CD4-positive, CD25-positive, alpha-beta regulatory T cell (primary cell): Measurements from ENCODE around the gene APMAP. TPM values are rescaled to one million over a fixed set of nuclear protein-coding genes. Genes with fewer than 3 reads are reported as not detected.

Experiments
- ATAC-seq, 2 donors: fragments of 150-1000 bp; cut with Tn5 transposase; one replicate each; pipeline ENCODE4 v1.10.0; 2021; ENCODE audit warnings: low read depth in 2 of 2, moderate number of reproducible peaks in 2 of 2, moderate library complexity in 1 of 2
- DNase-seq, 3 donors: peaks; one replicate each; pipeline versions ENCODE4 v3.0.0 to v3.0.0-alpha.2; 2012 to 2022; ENCODE audit warnings: mixed read lengths in 1 of 3
- H3K27ac ChIP-seq: one replicate; pipeline ENCODE4 v1.7.0; 2013; ENCODE audit warnings: mild to moderate bottlenecking, low read length; ENCODE audit not compliant: insufficient read depth, poor library complexity, severe bottlenecking
- H3K27me3 ChIP-seq: one replicate; pipeline ENCODE4 v1.7.0; 2013; ENCODE audit warnings: low read length; ENCODE audit not compliant: control insufficient read depth, insufficient read depth
- H3K36me3 ChIP-seq: one replicate; pipeline ENCODE4 v1.7.0; 2013; ENCODE audit warnings: mild to moderate bottlenecking, low read length, moderate library complexity; ENCODE audit not compliant: control insufficient read depth, insufficient read depth
- H3K4me1 ChIP-seq: 2 replicates; pipeline ENCODE4 v1.7.0; 2013; ENCODE audit warnings: mild to moderate bottlenecking, low read length; ENCODE audit not compliant: insufficient read depth, control insufficient read depth, poor library complexity, severe bottlenecking
- H3K4me3 ChIP-seq: one replicate; pipeline ENCODE4 v1.7.0; 2013; ENCODE audit warnings: low read depth, mild to moderate bottlenecking, low read length, moderate library complexity
- H3K9me3 ChIP-seq, 2 experiments: 1 replicate in 1 of 2; 2 replicates in 1 of 2; pipeline ENCODE4 v1.7.0; 2013; ENCODE audit warnings: low read length in 2 of 2, mild to moderate bottlenecking in 1 of 2, moderate library complexity in 1 of 2; ENCODE audit not compliant: control insufficient read depth in 2 of 2
- H3K27ac Mint-ChIP-seq, 3 donors: one replicate each; pipeline ENCODE4 v1.8.0; 2020 to 2022; ENCODE audit warnings: mild to moderate bottlenecking in 3 of 3, mixed read lengths in 3 of 3, moderate library complexity in 2 of 3
- H3K27me3 Mint-ChIP-seq: one replicate; pipeline ENCODE4 v1.8.0; 2022; ENCODE audit warnings: mild to moderate bottlenecking, mixed read lengths
- H3K36me3 Mint-ChIP-seq: one replicate; pipeline ENCODE4 v1.8.0; 2020; ENCODE audit warnings: mixed read lengths
- H3K4me1 Mint-ChIP-seq, 4 donors: one replicate each; pipeline ENCODE4 v1.8.0; 2020 to 2022; ENCODE audit warnings: mixed read lengths in 4 of 4, mild to moderate bottlenecking in 1 of 4
- H3K4me3 Mint-ChIP-seq, 4 donors: one replicate each; pipeline ENCODE4 v1.8.0; 2020 to 2022; ENCODE audit warnings: mild to moderate bottlenecking in 4 of 4, mixed read lengths in 4 of 4, moderate library complexity in 3 of 4
- H3K9me3 Mint-ChIP-seq, 7 donors: one replicate each; pipeline ENCODE4 v1.8.0; 2020 to 2022; ENCODE audit warnings: mixed read lengths in 7 of 7, mild to moderate bottlenecking in 3 of 7, moderate library complexity in 2 of 7
- polyA plus RNA-seq, 4 donors: library from polyadenylated mRNA; unstranded; fragments of 300-500 nt; fragmentation: Illumina TruSeq; gene quantifications; one replicate each; pipeline ENCODE4 v1.2.3, GENCODE V29; 2021
- total RNA-seq: library from RNA; stranded (reverse); gene quantifications from one replicate; pipeline ENCODE4 v1.2.3, GENCODE V29; 2022

APMAP gene
- total and polyA plus RNA-seq, 5 donors from 2014 or later = 28.2 to 83.2 (median 69.2) TPM

- Mint-ChIP-seq H3K36me3 (no peaks in the 10 kb centered on the region), H3K9me3 (no peaks in the 10 kb centered on the region), H3K27me3 (no peaks in the 10 kb centered on the region), H3K4me1 (peaks cover 5 to 46% (median 26%) of the 10 kb centered on the region in 4 donors), H3K27ac (peak overlapping the region in 2 of 3 donors; percentile 67 to 83), H3K4me3 (peak overlapping the region in 1 of 4 donors; percentile 63)
- DNase-seq (no peak), ATAC-seq (no peak)
- Histone ChIP-seq H3K4me3 (no peak overlapping the region), H3K4me1 (peaks cover 40% of the 10 kb centered on the region), H3K36me3 (peaks cover 24% of the 10 kb centered on the region), H3K27ac (peak overlapping the region; percentile 41), H3K9me3 (no peaks in the 10 kb centered on the region), H3K27me3 (no peaks in the 10 kb centered on the region)
Measured at GRCh38 chr20:24954566-24954965, 38.0 kb downstream of the APMAP start.

GRCh38 chr20:24954151-24954550 is 38.4 kb downstream of the APMAP start:
- no peaks in the 10 kb centered on the region for H3K36me3 Mint-ChIP-seq
- peaks cover 21% of the 10 kb centered on the region for H3K36me3 ChIP-seq
- no peaks in the 10 kb centered on the region for H3K27me3 ChIP-seq
- ATAC-seq = no peak
- peak overlapping the region in 1 of 4 donors; percentile 27 for H3K4me3 Mint-ChIP-seq
- H3K27ac Mint-ChIP-seq = peak overlapping the region; percentile 67 to 89 (median 83)
- H3K4me3 ChIP-seq = no peak overlapping the region
- peak overlapping the region; percentile 41 for H3K27ac ChIP-seq
- H3K27me3 Mint-ChIP-seq = no peaks in the 10 kb centered on the region
- peaks cover 44% of the 10 kb centered on the region for H3K4me1 ChIP-seq
- H3K9me3 ChIP-seq = no peaks in the 10 kb centered on the region
- no peak for DNase-seq
- no peaks in the 10 kb centered on the region for H3K9me3 Mint-ChIP-seq
- peaks cover 1 to 49% (median 28%) of the 10 kb centered on the region in 4 donors for H3K4me1 Mint-ChIP-seq

DNA sequence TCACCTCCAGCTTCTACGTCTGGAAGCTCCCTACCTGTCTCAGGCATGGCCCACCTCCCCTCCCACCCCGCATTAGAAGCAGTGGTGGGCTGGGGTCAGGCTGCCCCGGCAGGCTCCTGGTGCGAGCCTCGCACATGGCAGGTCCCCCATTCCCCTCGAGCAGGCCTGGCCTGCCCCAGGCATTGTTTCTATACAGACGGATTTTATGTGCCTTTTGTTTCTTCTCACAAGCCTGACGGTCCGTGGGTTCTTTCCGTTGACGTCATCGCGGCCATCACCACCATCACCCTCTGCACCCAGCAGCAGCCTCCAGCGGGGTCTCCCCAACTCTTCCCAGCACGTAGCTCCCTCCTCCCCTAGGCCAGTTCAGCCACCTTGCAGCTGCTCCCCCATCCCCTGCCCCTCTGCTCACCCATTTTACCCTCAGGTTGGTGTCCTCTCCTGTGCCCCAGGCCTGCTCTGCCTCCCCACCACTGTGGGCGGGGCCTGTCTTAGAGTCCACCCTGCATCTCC is 38.9 kb downstream of the APMAP start:
- peak overlapping the region in 1 of 4 donors; percentile 35 for H3K4me3 Mint-ChIP-seq
- ATAC-seq = no peak
- no peaks in the 10 kb centered on the region for H3K36me3 Mint-ChIP-seq
- Histone ChIP-seq H3K4me3 (no peak overlapping the region), H3K27me3 (no peaks in the 10 kb centered on the region), H3K4me1 (peaks cover 48% of the 10 kb centered on the region), H3K27ac (no peak overlapping the region), H3K36me3 (peaks cover 18% of the 10 kb centered on the region), H3K9me3 (no peaks in the 10 kb centered on the region)
- no peak for DNase-seq
- peaks cover 2 to 54% (median 31%) of the 10 kb centered on the region in 4 donors for H3K4me1 Mint-ChIP-seq
- H3K27ac Mint-ChIP-seq = peak overlapping the region; percentile 67 to 89 (median 83)
- no peaks in the 10 kb centered on the region for H3K27me3 Mint-ChIP-seq
- peaks cover 0 to 2% (median 0%) of the 10 kb centered on the region in 7 donors for H3K9me3 Mint-ChIP-seq

DNA sequence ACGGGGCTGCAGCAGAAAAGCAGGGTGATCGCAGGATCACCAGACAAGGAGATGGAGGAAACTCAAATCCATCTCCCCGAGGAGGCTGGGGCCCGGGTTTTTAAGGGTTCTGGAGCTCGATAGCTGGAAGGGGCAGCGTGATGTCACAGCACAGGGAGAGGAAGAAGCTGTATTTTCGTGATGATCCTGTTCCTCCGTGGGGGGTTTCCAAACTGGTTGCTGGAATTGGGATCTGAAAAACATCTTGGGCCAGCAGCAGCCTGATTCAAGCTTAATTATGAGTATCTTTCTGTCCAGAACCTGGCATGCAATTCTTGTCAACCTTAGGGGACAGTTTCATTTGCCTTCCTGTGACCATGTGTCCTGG is 39.4 kb downstream of the APMAP start:
- peak overlapping the region in 1 of 4 donors; percentile 35 for H3K4me3 Mint-ChIP-seq
- Histone ChIP-seq H3K27ac (no peak overlapping the region), H3K9me3 (no peaks in the 10 kb centered on the region), H3K4me3 (no peak overlapping the region), H3K36me3 (peaks cover 15% of the 10 kb centered on the region), H3K27me3 (no peaks in the 10 kb centered on the region), H3K4me1 (peaks cover 50% of the 10 kb centered on the region)
- peaks cover 3 to 59% (median 36%) of the 10 kb centered on the region in 4 donors for H3K4me1 Mint-ChIP-seq
- DNase-seq (no peak), ATAC-seq (no peak)
- H3K9me3 Mint-ChIP-seq = peaks cover 0 to 2% (median 0%) of the 10 kb centered on the region in 7 donors
- peak overlapping the region in 1 of 3 donors; percentile 25 for H3K27ac Mint-ChIP-seq
- H3K36me3 Mint-ChIP-seq = no peaks in the 10 kb centered on the region
- H3K27me3 Mint-ChIP-seq = no peaks in the 10 kb centered on the region

GRCh38 chr20:24952376-24953208 is 40.0 kb downstream of the APMAP start:
- Histone ChIP-seq H3K4me3 (no peak overlapping the region), H3K27me3 (no peaks in the 10 kb centered on the region), H3K9me3 (no peaks in the 10 kb centered on the region), H3K27ac (no peak overlapping the region), H3K4me1 (peaks cover 50% of the 10 kb centered on the region), H3K36me3 (peaks cover 10% of the 10 kb centered on the region)
- Mint-ChIP-seq H3K27ac (peak overlapping the region in 2 of 3 donors; percentile 75 to 95), H3K4me1 (peaks cover 8 to 65% (median 41%) of the 10 kb centered on the region in 4 donors), H3K27me3 (no peaks in the 10 kb centered on the region), H3K4me3 (peak overlapping the region in 3 of 4 donors; percentile 58 to 84 (median 73)), H3K36me3 (no peaks in the 10 kb centered on the region), H3K9me3 (peaks cover 0 to 6% (median 4%) of the 10 kb centered on the region in 7 donors)
- DNase-seq = no peak
- ATAC-seq = no peak

GRCh38 chr20:24951536-24952083 is 40.9 kb downstream of the APMAP start:
- H3K27me3 Mint-ChIP-seq = no peaks in the 10 kb centered on the region
- DNase-seq = no peak
- H3K4me1 ChIP-seq = peaks cover 50% of the 10 kb centered on the region
- H3K36me3 Mint-ChIP-seq = peaks cover 5% of the 10 kb centered on the region
- H3K4me3 ChIP-seq = no peak overlapping the region
- peaks cover 0 to 15% (median 5%) of the 10 kb centered on the region in 7 donors for H3K9me3 Mint-ChIP-seq
- no peaks in the 10 kb centered on the region for H3K9me3 ChIP-seq
- peak overlapping the region; percentile 43 to 95 (median 75) for H3K27ac Mint-ChIP-seq
- H3K4me1 Mint-ChIP-seq = peaks cover 9 to 70% (median 44%) of the 10 kb centered on the region in 4 donors
- no peak overlapping the region for H3K27ac ChIP-seq
- H3K4me3 Mint-ChIP-seq = peak overlapping the region in 3 of 4 donors; percentile 58 to 84 (median 73)
- ATAC-seq = no peak
- no peaks in the 10 kb centered on the region for H3K27me3 ChIP-seq
- peaks cover 4% of the 10 kb centered on the region for H3K36me3 ChIP-seq

DNA sequence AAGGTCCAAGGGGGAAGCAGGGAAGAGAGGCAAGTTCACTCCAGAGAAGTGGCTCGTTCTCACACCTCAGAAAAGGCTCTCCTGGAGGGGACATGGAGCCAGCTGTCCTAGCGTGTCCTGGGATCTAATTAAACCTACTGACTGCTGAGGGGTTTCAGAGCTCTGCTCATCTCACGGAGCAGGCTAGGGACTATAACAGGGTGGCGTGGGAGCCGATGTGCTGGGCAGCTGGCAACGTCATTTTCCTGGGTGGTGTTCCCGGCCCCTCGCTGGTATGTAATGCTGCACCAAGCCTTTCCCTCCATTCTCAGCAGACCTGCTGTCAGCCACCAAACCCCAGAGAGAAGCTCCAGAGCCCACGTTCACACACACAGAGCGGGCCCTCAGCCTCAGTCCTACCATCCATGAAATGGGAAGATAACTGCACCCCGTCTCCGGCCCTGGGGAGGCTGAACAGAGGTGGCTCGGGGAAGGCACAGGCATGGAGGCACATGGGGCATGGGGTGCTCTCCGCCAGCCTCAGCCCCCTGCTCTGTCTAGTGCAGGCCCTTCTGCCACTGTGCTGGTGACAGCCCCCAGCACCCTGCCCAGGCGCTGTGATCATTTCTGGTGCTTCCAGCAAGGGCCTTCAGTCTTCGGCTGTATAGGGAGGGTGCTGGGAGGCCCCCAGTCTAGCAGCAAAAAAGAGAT is 41.6 kb downstream of the APMAP start:
- H3K4me3 ChIP-seq = peak overlapping the region; percentile 19
- H3K27me3 ChIP-seq = no peaks in the 10 kb centered on the region
- no peak for DNase-seq
- H3K9me3 Mint-ChIP-seq = peaks cover 0 to 21% (median 5%) of the 10 kb centered on the region in 7 donors
- peak overlapping the region; percentile 73 to 87 (median 86) for H3K4me3 Mint-ChIP-seq
- peak overlapping the region; percentile 61 for H3K27ac ChIP-seq
- peaks cover 7% of the 10 kb centered on the region for H3K36me3 Mint-ChIP-seq
- peaks cover 0 to 2% of the 10 kb centered on the region in 2 experiments for H3K9me3 ChIP-seq
- H3K4me1 ChIP-seq = peaks cover 50% of the 10 kb centered on the region
- H3K4me1 Mint-ChIP-seq = peaks cover 10 to 72% (median 44%) of the 10 kb centered on the region in 4 donors
- ATAC-seq = no peak
- H3K36me3 ChIP-seq = peaks cover 4% of the 10 kb centered on the region
- peak overlapping the region; percentile 74 to 95 (median 81) for H3K27ac Mint-ChIP-seq
- H3K27me3 Mint-ChIP-seq = no peaks in the 10 kb centered on the region
